Urinary bladder (tissue), 4 donors: ENCODE results near the gene RANBP6. TPM values are rescaled to one million over a fixed set of nuclear protein-coding genes. Genes with fewer than 3 reads are reported as not detected.
A peak's percentile ranks its signal among the peaks of the same experiment; 100 is the strongest.

Source experiments
- DNase-seq: peaks from one replicate; pipeline ENCODE4 v3.0.0-alpha.2; 2015; ENCODE audit errors: extremely low spot score
- H3K27ac ChIP-seq: one replicate; pipeline ENCODE4 v1.5.1; 2013; ENCODE audit warnings: low read depth, mild to moderate bottlenecking, moderate library complexity
- H3K36me3 ChIP-seq: one replicate; pipeline ENCODE4 v1.6.1; 2013; ENCODE audit warnings: mild to moderate bottlenecking, moderate library complexity; ENCODE audit not compliant: insufficient read depth
- H3K4me1 ChIP-seq: one replicate; pipeline ENCODE4 v1.6.1; 2013; ENCODE audit warnings: mild to moderate bottlenecking, moderate library complexity; ENCODE audit not compliant: insufficient read depth
- H3K4me3 ChIP-seq: one replicate; pipeline ENCODE4 v1.5.1; 2013; ENCODE audit warnings: low read depth, low read length
- WGBS: extraction: QIAGEN DNeasy Blood & Tissue Kit; methylation state at CpG from one replicate; pipeline ENCODE4 v1.1.7; 2013; 5-methylcytosine and 5-hydroxymethylcytosine counted together
- polyA plus RNA-seq: library from polyadenylated mRNA; stranded (reverse); fragments of 200-250 nt; gene quantifications from one replicate; pipeline ENCODE4 v1.2.3, GENCODE V29; 2013
- small RNA-seq: library from RNA; depleted of rRNA; stranded (forward); fragments of <200 nt; gene quantifications from one replicate; pipeline ENCODE3, GENCODE V24; 2014
- total RNA-seq: library from RNA; depleted of rRNA; stranded (reverse); fragments of >200 nt; gene quantifications from one replicate; pipeline ENCODE4 v1.2.3, GENCODE V29; 2014
- donor health status: healthy with polysubstance abuse.
- donor health status: healthy.

Gene RANBP6
- total and polyA plus RNA-seq, 2 donors: 10.8 to 36.5 TPM

DNA sequence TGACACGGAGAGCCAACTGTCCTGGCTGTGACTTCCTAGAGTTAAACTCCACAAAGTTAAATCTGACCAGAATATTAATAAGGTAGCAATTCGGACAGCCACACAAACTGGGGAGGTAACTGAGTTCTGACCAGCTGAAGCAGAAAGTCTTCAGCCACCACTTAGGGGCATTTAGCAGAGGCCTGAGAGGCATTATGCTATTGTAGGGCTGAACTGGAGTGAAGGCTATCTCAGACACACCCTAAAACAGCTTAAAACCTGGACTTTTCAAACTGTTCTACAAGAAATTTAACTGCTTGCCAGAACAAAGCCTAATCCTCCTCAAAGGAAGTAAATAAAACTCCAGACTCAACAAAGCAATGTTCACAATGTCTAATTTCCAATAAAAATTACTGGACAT is 32.4 kb downstream of the RANBP6 start:
- WGBS: 85% methylated on average over 2 of the region's 2 CpGs
- H3K4me3 ChIP-seq: no peak overlapping the region
- H3K36me3 ChIP-seq: no peaks in the 10 kb centered on the region

DNA sequence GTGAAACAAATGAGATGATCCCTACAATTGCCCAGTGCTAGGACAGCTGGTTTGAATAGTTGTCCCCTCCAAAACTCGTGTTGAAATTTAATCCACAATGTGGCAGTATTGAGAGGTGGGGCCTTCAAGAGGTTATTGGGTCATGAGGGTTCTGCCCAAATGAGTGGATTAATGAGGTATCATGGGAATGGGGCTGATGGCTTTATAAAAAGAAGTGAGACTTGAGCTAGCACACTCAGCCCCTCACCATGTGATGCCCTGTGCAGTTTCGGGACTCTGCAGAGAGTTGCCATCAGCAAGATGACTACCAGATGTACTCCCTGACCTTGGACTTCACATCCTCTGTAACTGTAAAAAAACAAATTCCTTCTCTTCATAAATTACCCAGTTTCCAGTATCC is 33.1 kb downstream of the RANBP6 start:
- Histone ChIP-seq H3K36me3 (no peaks in the 10 kb centered on the region), H3K4me1 (no peaks in the 10 kb centered on the region), H3K4me3 (no peak overlapping the region), H3K27ac (no peak overlapping the region)
- WGBS: 70% methylated on average over 2 of the region's 2 CpGs
- no peak for DNase-seq

More for the DNA sequence above, 32.4 kb downstream of the RANBP6 start:
- Histone ChIP-seq H3K4me1 (no peaks in the 10 kb centered on the region), H3K27ac (no peak overlapping the region)
- DNase-seq: no peak

DNA sequence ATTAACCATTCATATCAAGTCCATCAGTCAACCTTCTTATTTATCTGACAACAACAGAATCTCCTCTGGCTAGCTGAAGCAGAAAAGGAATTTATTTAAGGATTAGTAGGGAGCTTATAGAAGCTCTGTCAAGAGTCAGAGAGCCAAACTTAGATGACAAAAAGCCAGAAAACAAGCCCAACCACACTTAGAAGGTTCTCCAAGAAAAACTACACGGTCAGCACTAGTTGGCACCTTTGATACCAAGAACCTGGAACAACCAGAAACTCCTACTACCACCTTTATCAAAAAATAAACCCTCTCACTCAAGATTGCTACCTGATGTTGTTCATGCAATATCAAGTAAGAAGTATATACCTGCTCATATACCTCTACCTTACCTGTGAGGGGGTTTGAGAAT is 36.9 kb downstream of the RANBP6 start:
- WGBS: 30% methylated on average over 1 of the region's 1 CpG
- Histone ChIP-seq H3K36me3 (peaks cover 2% of the 10 kb centered on the region), H3K4me3 (no peak overlapping the region), H3K4me1 (peaks cover 4% of the 10 kb centered on the region), H3K27ac (no peak overlapping the region)
- DNase-seq: no peak

DNA sequence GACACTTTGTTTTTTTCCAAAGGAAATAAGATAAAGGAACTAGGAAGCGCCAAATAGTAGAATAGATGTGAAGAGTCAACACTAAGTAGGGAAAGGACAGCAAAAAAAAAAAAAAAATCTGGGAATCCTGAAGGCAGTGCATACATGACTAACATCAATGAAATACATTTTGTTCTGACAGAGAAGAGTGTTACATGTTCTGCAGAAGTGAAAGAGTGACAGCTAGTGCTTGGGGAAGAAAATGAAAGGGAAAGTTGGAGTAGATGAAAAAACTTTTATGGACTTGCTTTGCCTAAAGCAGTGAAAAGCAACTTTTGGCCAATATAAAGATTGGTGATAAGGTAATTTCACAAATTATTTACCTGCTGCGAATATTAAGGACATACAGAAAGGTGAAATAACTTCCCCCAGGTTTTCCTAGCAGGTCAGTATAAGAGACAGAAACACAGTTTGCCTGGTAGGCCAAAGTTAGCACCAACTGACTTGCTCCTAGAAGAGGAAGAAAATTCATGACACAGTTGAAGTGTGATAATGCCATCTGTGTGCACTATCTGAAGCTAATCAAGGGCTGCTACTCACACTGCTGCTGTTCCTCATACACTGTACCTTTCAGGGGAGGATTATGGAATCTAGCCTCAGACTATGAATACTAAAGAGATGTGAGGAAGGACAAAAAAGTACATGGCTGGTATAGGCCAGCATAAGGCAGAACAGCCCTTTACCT is 38.6 kb downstream of the RANBP6 start:
- WGBS: 77% methylated on average over 2 of the region's 2 CpGs
- Histone ChIP-seq H3K4me3 (no peak overlapping the region), H3K27ac (peak overlapping the region; percentile 23), H3K4me1 (peaks cover 4% of the 10 kb centered on the region), H3K36me3 (peaks cover 2% of the 10 kb centered on the region)
- DNase-seq: no peak

DNA sequence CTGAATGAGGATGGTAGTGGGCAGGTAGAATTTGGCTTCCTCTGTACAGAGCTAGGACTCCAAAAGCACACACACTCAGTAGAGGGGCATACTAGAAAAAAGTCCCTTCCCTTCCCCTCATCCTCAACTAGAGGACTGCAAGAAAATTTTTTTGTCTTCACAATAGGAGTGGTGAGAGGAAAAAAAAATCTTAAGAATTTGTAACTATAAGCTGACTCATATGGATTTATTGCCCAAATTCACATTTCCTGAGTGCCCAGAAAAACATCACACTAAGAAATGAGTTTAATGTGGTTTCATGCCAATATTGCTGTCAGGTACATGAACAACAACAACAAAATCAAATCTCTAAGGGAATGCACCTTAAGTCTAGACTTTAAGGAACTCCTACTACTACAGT is 43.7 kb downstream of the RANBP6 start:
- Histone ChIP-seq H3K27ac (no peak overlapping the region), H3K4me3 (no peak overlapping the region), H3K36me3 (peaks cover 5% of the 10 kb centered on the region), H3K4me1 (peaks cover 1% of the 10 kb centered on the region)
- DNase-seq: no peak

Small RNA genes within 50 kb of the gene (small RNA-seq; reads per million reads assigned to genes)
- gene MIR4665: not detected

Other genes with a start within 250 kb of the RANBP6 start
- 40.0 TPM for gene ERMP1, start 182.5 kb downstream of the RANBP6 start, total RNA-seq
- 12.0 TPM for gene ERMP1, start 182.5 kb downstream of the RANBP6 start, polyA plus RNA-seq
- gene MLANA, start 124.7 kb downstream of the RANBP6 start, total RNA-seq: not detected
- gene MLANA, start 124.7 kb downstream of the RANBP6 start, polyA plus RNA-seq: not detected
- 123 TPM for gene IL33, start 200.2 kb upstream of the RANBP6 start, total RNA-seq
- gene IL33, start 200.2 kb upstream of the RANBP6 start, polyA plus RNA-seq: 45.0 TPM